GM23248 (cell line): ENCODE measurements around the gene TRIP4. TPM values are rescaled to one million over a fixed set of nuclear protein-coding genes. Genes with fewer than 3 reads are reported as not detected.
A peak's percentile ranks its signal among the peaks of the same experiment; 100 is the strongest.

Experiments used
- DNase-seq: peaks from one replicate; pipeline ENCODE4 v3.0.0-alpha.2; 2015
- H2AFZ ChIP-seq: fragments of 200-600 bp; sonication (generic); 2 replicates; pipeline ENCODE4 v1.6.1; 2016; ENCODE audit warnings: antibody characterized with exemption
- H3F3A ChIP-seq: fragments of 200-600 bp; sonication (generic); 2 replicates; pipeline ENCODE4 v1.6.1; 2016; ENCODE audit warnings: mild to moderate bottlenecking, antibody characterized with exemption, mixed run types; ENCODE audit not compliant: insufficient read depth
- H3K27ac ChIP-seq: fragments of 200-600 bp; sonication (generic); 2 replicates; pipeline ENCODE4 v1.5.1; 2016; ENCODE audit warnings: mild to moderate bottlenecking
- H3K27me3 ChIP-seq: fragments of 200-600 bp; sonication (generic); replicated peaks from 2 replicates; pipeline ENCODE4 v1.6.1; 2016; ENCODE audit warnings: mild to moderate bottlenecking; ENCODE audit not compliant: insufficient read depth
- H3K36me3 ChIP-seq: fragments of 200-600 bp; sonication (generic); 2 replicates; pipeline ENCODE4 v1.6.1; 2016; ENCODE audit warnings: low read depth, mild to moderate bottlenecking
- H3K4me1 ChIP-seq: fragments of 200-600 bp; sonication (generic); 2 replicates; pipeline ENCODE4 v1.6.1; 2016; ENCODE audit warnings: mild to moderate bottlenecking; ENCODE audit not compliant: insufficient read depth
- H3K4me2 ChIP-seq: fragments of 200-600 bp; sonication (generic); one replicate; pipeline ENCODE4 v1.6.1; 2016; ENCODE audit warnings: mild to moderate bottlenecking; ENCODE audit not compliant: unreplicated experiment
- H3K4me3 ChIP-seq: fragments of 200-600 bp; sonication (generic); 2 replicates; pipeline ENCODE4 v1.5.1; 2016; ENCODE audit warnings: mild to moderate bottlenecking
- H3K79me2 ChIP-seq: fragments of 200-600 bp; sonication (generic); 2 replicates; pipeline ENCODE4 v1.6.1; 2016; ENCODE audit warnings: mild to moderate bottlenecking; ENCODE audit not compliant: insufficient read depth
- H3K9ac ChIP-seq: fragments of 200-600 bp; sonication (generic); 2 replicates; pipeline ENCODE4 v1.6.1; 2016; ENCODE audit warnings: mild to moderate bottlenecking
- H3K9me2 ChIP-seq: fragments of 200-600 bp; sonication (generic); 2 replicates; pipeline ENCODE4 v1.6.1; 2016; ENCODE audit warnings: mixed run types, mild to moderate bottlenecking, moderate library complexity; ENCODE audit not compliant: insufficient read depth
- H3K9me3 ChIP-seq: fragments of 200-600 bp; sonication (generic); one replicate; pipeline ENCODE4 v1.6.1; 2017; ENCODE audit warnings: low read depth
- H4K20me1 ChIP-seq: fragments of 200-600 bp; sonication (generic); 2 replicates; pipeline ENCODE4 v1.6.0; 2016; ENCODE audit not compliant: insufficient read depth
- EZH2 ChIP-seq: fragments of 200-600 bp; sonication (generic); IDR thresholded peaks from 2 replicates; pipeline ENCODE4 v1.6.1; 2018; ENCODE audit warnings: antibody characterized with exemption, mild to moderate bottlenecking; ENCODE audit not compliant: insufficient read depth, poor library complexity, severe bottlenecking
- EZH2phosphoT487 ChIP-seq: fragments of 200-600 bp; sonication (generic); IDR thresholded peaks from 2 replicates; pipeline ENCODE4 v1.6.1; 2018; ENCODE audit warnings: antibody characterized with exemption, moderate library complexity, mild to moderate bottlenecking, low read depth; ENCODE audit not compliant: insufficient read depth
- WGBS, 2 experiments: methylation state at CpG; one replicate each; pipeline ENCODE4 v1.1.6; 2015 to 2017; ENCODE audit warnings: low lambda C conversion rate in 2 of 2, low coverage in 1 of 2; ENCODE audit errors: missing lambda C conversion rate in 2 of 2; 5-methylcytosine and 5-hydroxymethylcytosine counted together
- in situ Hi-C: fragments of 300-500 bp; cut with MboI; formaldehyde crosslinking; loops from 2 replicates; pipeline ENCODE4 v1.15.0; 2020
- polyA plus RNA-seq: library from polyadenylated mRNA; unstranded; fragments of >200 nt; fragmentation: Nextera tagmentation; extraction: Ambion mirVana; gene quantifications from 2 replicates; pipeline ENCODE4 v1.2.1, GENCODE V29; 2016
- total RNA-seq: library from RNA; depleted of rRNA; stranded (reverse); fragments of >200 nt; shearing (Covaris generic); gene quantifications from 2 replicates; pipeline ENCODE4 v1.2.3, GENCODE V29; 2014

The TRIP4 gene
- total and polyA plus RNA-seq, 2 experiments from 2014 or later: 6.9 to 32.9 TPM

DNA sequence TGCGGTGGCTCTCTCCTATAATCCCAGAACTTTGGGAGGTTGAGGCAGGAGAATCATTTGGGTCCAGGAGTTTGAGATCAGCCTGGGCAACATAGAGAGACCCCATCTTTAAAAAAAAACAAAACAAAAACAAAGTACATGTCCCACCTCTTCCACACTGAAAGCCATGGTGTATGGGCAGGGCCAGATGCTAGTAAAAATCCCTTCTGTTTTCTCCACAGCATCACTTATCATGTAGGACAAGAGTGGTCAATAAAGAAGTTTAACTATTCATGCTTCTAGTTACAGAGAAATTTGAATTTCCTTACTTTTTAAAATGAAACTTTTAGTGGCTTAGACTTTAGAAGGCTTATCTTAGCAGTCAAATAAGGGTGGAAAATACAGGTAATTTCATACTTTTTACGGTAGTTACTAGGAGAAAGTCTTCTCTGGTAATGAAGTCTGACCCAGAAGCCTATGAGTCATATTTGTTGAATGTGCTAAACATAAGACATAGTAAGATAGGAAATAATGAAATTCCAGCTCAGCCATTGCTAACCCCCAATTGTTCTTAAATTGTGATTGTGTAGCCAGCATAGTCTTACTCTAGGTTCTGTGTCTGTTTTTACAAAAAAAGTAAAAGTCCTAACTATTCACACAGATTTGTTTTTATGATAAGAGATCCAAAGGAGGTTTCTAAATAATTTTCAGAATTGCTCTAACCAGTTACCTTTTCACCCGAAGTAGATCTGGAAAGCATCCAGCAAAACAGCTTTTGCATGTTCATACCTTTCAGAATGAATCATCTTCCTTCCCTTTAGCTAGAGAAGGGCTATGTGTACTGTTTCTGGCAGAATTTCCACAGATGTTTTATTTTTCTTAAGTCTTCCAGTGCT is 56.3 kb downstream of the TRIP4 start:
- Histone ChIP-seq H3K36me3 (peaks cover 15% of the 10 kb centered on the region), H3K27me3 (no peaks in the 10 kb centered on the region), H3K79me2 (no peaks in the 10 kb centered on the region; the same call in 1 of the 2 replicates), H4K20me1 (no peaks in the 10 kb centered on the region), H3F3A (peaks cover 38% of the 10 kb centered on the region), H3K4me1 (peaks cover 26% of the 10 kb centered on the region), H3K4me3 (peak overlapping the region; percentile 46), H3K9ac (no peak overlapping the region), H3K9me2 (no peaks in the 10 kb centered on the region), H3K9me3 (no peaks in the 10 kb centered on the region), H3K27ac (peak overlapping the region; percentile 46), H2AFZ (no peak overlapping the region), H3K4me2 (peak overlapping the region; percentile 66)
- no peak for TF ChIP-seq EZH2
- no peak for TF ChIP-seq EZH2phosphoT487
- WGBS, 2 experiments: 37 to 38% methylated on average over 3 of the region's 3 CpGs
- in situ Hi-C loops: no loop called here
- peak; percentile 84 for DNase-seq

DNA sequence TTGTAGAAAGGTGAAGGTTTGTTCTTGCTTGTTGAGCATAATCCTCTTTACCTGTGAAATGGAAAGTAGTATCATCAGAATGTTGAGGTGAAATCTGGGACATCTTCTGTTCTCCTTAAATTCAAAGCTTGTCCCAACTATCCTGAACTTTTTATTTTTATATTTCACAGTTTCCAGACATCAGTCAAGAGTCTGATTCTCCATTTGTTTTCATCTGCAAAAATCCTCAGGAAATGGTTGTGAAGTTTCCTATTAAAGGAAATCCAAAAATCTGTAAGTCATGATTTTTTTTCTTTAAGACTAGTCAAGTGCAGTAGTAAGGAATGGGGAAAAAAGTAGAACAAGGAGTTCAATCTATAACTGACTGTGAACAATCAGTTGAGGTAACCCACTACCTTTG is 57.2 kb downstream of the TRIP4 start:
- peaks cover 26% of the 10 kb centered on the region for H3K4me1 ChIP-seq
- DNase-seq: no peak
- H3K4me2 ChIP-seq: peak overlapping the region; percentile 66
- H3K27ac ChIP-seq: peak overlapping the region; percentile 46; the same call in 1 of the 2 replicates
- H3K4me3 ChIP-seq: peak overlapping the region; percentile 46; the same call in 1 of the 2 replicates
- TF ChIP-seq EZH2phosphoT487: no peak
- no peak for TF ChIP-seq EZH2
- no peaks in the 10 kb centered on the region for H3K9me3 ChIP-seq
- peaks cover 18% of the 10 kb centered on the region for H3K36me3 ChIP-seq
- H4K20me1 ChIP-seq: no peaks in the 10 kb centered on the region
- H2AFZ ChIP-seq: no peak overlapping the region
- no peaks in the 10 kb centered on the region for H3K27me3 ChIP-seq
- no peak overlapping the region for H3K9ac ChIP-seq
- H3K9me2 ChIP-seq: no peaks in the 10 kb centered on the region
- H3K79me2 ChIP-seq: no peaks in the 10 kb centered on the region; the same call in 1 of the 2 replicates
- peaks cover 38% of the 10 kb centered on the region for H3F3A ChIP-seq
- in situ Hi-C loops: no loop called here

- Histone ChIP-seq H2AFZ (no peak overlapping the region), H3K4me2 (no peak overlapping the region), H3K9me3 (no peaks in the 10 kb centered on the region), H4K20me1 (no peaks in the 10 kb centered on the region), H3K27me3 (no peaks in the 10 kb centered on the region), H3K4me1 (peaks cover 24% of the 10 kb centered on the region), H3F3A (peaks cover 31% of the 10 kb centered on the region), H3K79me2 (no peaks in the 10 kb centered on the region; the same call in 1 of the 2 replicates), H3K36me3 (peaks cover 20% of the 10 kb centered on the region), H3K4me3 (no peak overlapping the region), H3K9me2 (no peaks in the 10 kb centered on the region), H3K27ac (no peak overlapping the region), H3K9ac (no peak overlapping the region)
- DNase-seq: no peak
- TF ChIP-seq EZH2phosphoT487: no peak
- no peak for TF ChIP-seq EZH2
- in situ Hi-C loops: no loop called here
- WGBS, 2 experiments: 94 to 97% methylated on average over 6 of the region's 6 CpGs
Measured at GRCh38 chr15:64447536-64448315, 60.1 kb downstream of the TRIP4 start.

- TF ChIP-seq EZH2phosphoT487 (no peak), EZH2 (no peak)
- no peak overlapping the region for H2AFZ ChIP-seq
- H3K4me3 ChIP-seq: no peak overlapping the region
- DNase-seq: no peak
- H4K20me1 ChIP-seq: no peaks in the 10 kb centered on the region
- no peak overlapping the region for H3K4me2 ChIP-seq
- H3F3A ChIP-seq: no peaks in the 10 kb centered on the region
- H3K9ac ChIP-seq: no peak overlapping the region
- H3K4me1 ChIP-seq: no peaks in the 10 kb centered on the region
- no peaks in the 10 kb centered on the region for H3K27me3 ChIP-seq
- no peaks in the 10 kb centered on the region for H3K9me3 ChIP-seq
- no peaks in the 10 kb centered on the region; the same call in 1 of the 2 replicates for H3K79me2 ChIP-seq
- in situ Hi-C loops: no loop called here
- H3K9me2 ChIP-seq: no peaks in the 10 kb centered on the region
- H3K36me3 ChIP-seq: peaks cover 19% of the 10 kb centered on the region
- no peak overlapping the region for H3K27ac ChIP-seq
- WGBS, 2 experiments: 65 to 74% methylated on average over 6 of the region's 6 CpGs
Measured at GRCh38 chr15:64452988-64453688, 65.5 kb downstream of the TRIP4 start.
